ENCODE measurements around the gene ST3GAL4. TPM values are rescaled to one million over a fixed set of nuclear protein-coding genes. Genes with fewer than 3 reads are reported as not detected.

ST3GAL4 gene, protein sequence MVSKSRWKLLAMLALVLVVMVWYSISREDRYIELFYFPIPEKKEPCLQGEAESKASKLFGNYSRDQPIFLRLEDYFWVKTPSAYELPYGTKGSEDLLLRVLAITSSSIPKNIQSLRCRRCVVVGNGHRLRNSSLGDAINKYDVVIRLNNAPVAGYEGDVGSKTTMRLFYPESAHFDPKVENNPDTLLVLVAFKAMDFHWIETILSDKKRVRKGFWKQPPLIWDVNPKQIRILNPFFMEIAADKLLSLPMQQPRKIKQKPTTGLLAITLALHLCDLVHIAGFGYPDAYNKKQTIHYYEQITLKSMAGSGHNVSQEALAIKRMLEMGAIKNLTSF
- 15.4 and 19.1 TPM in 2 replicates for total RNA-seq

DNA sequence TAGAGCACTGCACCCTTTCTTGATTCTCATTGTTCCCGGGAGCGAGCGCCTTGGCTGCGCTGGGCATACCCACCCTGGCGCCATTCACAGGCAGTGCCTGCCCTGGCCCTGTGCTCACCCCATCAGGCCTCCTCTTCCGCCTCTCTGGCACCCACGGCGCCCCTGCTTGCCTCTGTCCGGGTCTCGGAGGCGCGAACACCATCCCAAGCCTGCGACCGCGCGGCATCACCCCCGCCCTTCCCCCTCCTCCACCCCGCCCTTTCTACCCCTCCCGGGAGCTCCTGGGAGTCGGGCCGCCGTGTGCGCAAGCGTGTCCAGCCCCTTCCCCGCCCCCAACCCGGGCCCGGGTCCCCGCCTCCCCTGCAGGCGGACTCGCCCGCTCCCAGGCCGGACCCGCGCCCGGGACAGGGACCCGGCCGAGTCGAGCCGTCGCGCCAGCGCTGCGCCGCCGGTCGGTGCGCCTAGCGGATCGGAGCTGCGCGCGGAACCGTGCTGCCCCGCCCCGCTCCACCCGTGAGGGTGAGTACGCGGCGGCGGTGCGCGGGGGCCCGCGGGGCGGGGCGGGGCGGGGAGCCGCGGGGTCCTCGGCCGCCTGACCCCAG lies at the start of gene ST3GAL4:
Gene ST3GAL4 (plus strand): TSS at position 363 of the 602 bp plus-strand sequence. CDS start 50,470 bp downstream, outside the sequence.

Small RNA genes lying within 50 kb of the gene (small RNA-seq; reads per million reads assigned to genes)
- gene AP001318.3, result not detected

Other genes starting within 250 kb of the ST3GAL4 start
- 42.9 and 45.6 TPM in 2 replicates for gene RPUSD4, start 144.0 kb upstream of the ST3GAL4 start, total RNA-seq
- gene FAM118B, start 143.9 kb upstream of the ST3GAL4 start, total RNA-seq, result 37.3 and 41.6 TPM in 2 replicates
- 104 and 107 TPM in 2 replicates for gene SRPRA, start 86.8 kb upstream of the ST3GAL4 start, total RNA-seq
- gene FOXRED1, start 86.5 kb upstream of the ST3GAL4 start, total RNA-seq, result 15.2 and 20.9 TPM in 2 replicates
- 6.1 and 6.4 TPM in 2 replicates for gene TIRAP, start 72.6 kb upstream of the ST3GAL4 start, total RNA-seq
- 15.2 and 18.9 TPM in 2 replicates for gene DCPS, start 51.6 kb upstream of the ST3GAL4 start, total RNA-seq